Keratinocyte (primary cell): ENCODE measurements around the gene SHKBP1. TPM values are rescaled to one million over a fixed set of nuclear protein-coding genes. Genes with fewer than 3 reads are reported as not detected.
A peak's percentile ranks its signal among the peaks of the same experiment; 100 is the strongest.

Experiments used
- DNase-seq: peaks from one replicate; pipeline ENCODE4 v3.0.0-alpha.2; 2011; ENCODE audit warnings: low read depth, missing footprints, low spot score
- FAIRE-seq: peaks from 2 replicates; lab custom pipeline; 2011; peaks lifted over from hg19 to GRCh38; lab: Jason Lieb, UNC
- H2AFZ ChIP-seq: 2 replicates; pipeline ENCODE4 v1.6.0; 2012; ENCODE audit warnings: low read length, control low read depth, inconsistent platforms; ENCODE audit not compliant: control insufficient read depth
- H3K27ac ChIP-seq: 2 replicates; pipeline ENCODE4 v1.5.1; 2011; ENCODE audit warnings: low read length; ENCODE audit not compliant: control insufficient read depth, insufficient read depth
- H3K27me3 ChIP-seq: 3 replicates; pipeline ENCODE4 v1.6.0; 2011; ENCODE audit warnings: low read length; ENCODE audit not compliant: control insufficient read depth, insufficient read depth; ENCODE audit errors: extremely low read depth
- H3K36me3 ChIP-seq, 2 experiments: 2 replicates in 1 of 2; 3 replicates in 1 of 2; pipeline ENCODE4 v1.5.1; 2011; ENCODE audit warnings: low read length in 2 of 2, mild to moderate bottlenecking in 1 of 2; ENCODE audit not compliant: control insufficient read depth in 2 of 2, insufficient read depth in 2 of 2; ENCODE audit errors: extremely low read depth in 1 of 2
- H3K4me1 ChIP-seq: 3 replicates; pipeline ENCODE4 v1.5.1; 2011; ENCODE audit warnings: low read length; ENCODE audit not compliant: control insufficient read depth, insufficient read depth; ENCODE audit errors: extremely low read depth
- H3K4me2 ChIP-seq: 3 replicates; pipeline ENCODE4 v1.6.0; 2011; ENCODE audit warnings: low read depth, low read length; ENCODE audit not compliant: control insufficient read depth, insufficient read depth; ENCODE audit errors: extremely low read depth
- H3K4me3 ChIP-seq, 3 experiments: fragments of 200-600 bp in 1 of 3; sonication (generic) in 1 of 3; 2 replicates in 2 of 3; 3 replicates in 1 of 3; pipeline ENCODE4 v1.5.1; 2011 to 2016; ENCODE audit warnings: low read length in 3 of 3, mild to moderate bottlenecking in 3 of 3, control low read depth in 2 of 3, inconsistent platforms in 1 of 3, low read depth in 1 of 3, mixed read lengths in 1 of 3, mixed run types in 1 of 3, moderate library complexity in 1 of 3; ENCODE audit not compliant: control insufficient read depth in 2 of 3, insufficient read depth in 2 of 3; ENCODE audit errors: extremely low read depth in 1 of 3
- H3K79me2 ChIP-seq: 2 replicates; pipeline ENCODE4 v1.6.0; 2012; ENCODE audit warnings: low read length; ENCODE audit not compliant: control insufficient read depth, insufficient read depth
- H3K9ac ChIP-seq: 3 replicates; pipeline ENCODE4 v1.6.0; 2011; ENCODE audit warnings: low read length; ENCODE audit not compliant: control insufficient read depth, insufficient read depth; ENCODE audit errors: extremely low read depth
- H3K9me1 ChIP-seq: 3 replicates; pipeline ENCODE4 v1.6.0; 2011; ENCODE audit warnings: low read length; ENCODE audit not compliant: control insufficient read depth, insufficient read depth; ENCODE audit errors: extremely low read depth
- H3K9me3 ChIP-seq: 2 replicates; pipeline ENCODE4 v1.5.1; 2012; ENCODE audit warnings: low read depth, low read length; ENCODE audit not compliant: control insufficient read depth
- H4K20me1 ChIP-seq: 3 replicates; pipeline ENCODE4 v1.6.0; 2011; ENCODE audit warnings: low read length; ENCODE audit not compliant: control insufficient read depth, insufficient read depth; ENCODE audit errors: extremely low read depth
- EZH2 ChIP-seq: IDR thresholded peaks from one replicate; pipeline ENCODE4 v1.6.1; 2012; ENCODE audit warnings: inconsistent platforms, mild to moderate bottlenecking, low read length, moderate library complexity
- dilution Hi-C: fragments of 300-500 bp; cut with MboI; formaldehyde crosslinking; loops from one replicate; pipeline ENCODE4 v1.7.0; 2020; ENCODE audit warnings: low sequenced_read_pairs; ENCODE audit not compliant: extremely low pct_ligation_motif_present
- polyA minus RNA-seq, 3 experiments: library from RNA; depleted of rRNA, polyadenylated mRNA; stranded (reverse); fragments of >200 nt; gene quantifications; 1 replicate in 1 of 3; 2 replicates in 1 of 3; 3 replicates in 1 of 3; pipeline ENCODE4 v1.2.3, GENCODE V29; 2011
- polyA plus RNA-seq, 5 experiments: library from polyadenylated mRNA; depleted of rRNA in 3 of 5; stranded (reverse) in 3 of 5; stranded (forward) in 1 of 5; unstranded in 1 of 5; fragments of >200 nt; gene quantifications; 1 replicate in 1 of 5; 2 replicates in 3 of 5; 3 replicates in 1 of 5; pipeline versions ENCODE4 v1.2.1 to v1.2.3, GENCODE V29; 2011 to 2012; ENCODE audit warnings: missing spikeins in 2 of 5, low read depth in 1 of 5, low replicate concordance in 1 of 5
- TF ChIP-seq, protein P1 (sequence below), 3 experiments: IDR thresholded peaks in 1 of 3; conservative IDR thresholded peaks in 1 of 3; optimal IDR thresholded peaks in 1 of 3; 2 replicates in 2 of 3; 3 replicates in 1 of 3; pipeline versions ENCODE3 to v1.5.1; 2011; ENCODE audit warnings: low read length in 3 of 3, mild to moderate bottlenecking in 3 of 3, moderate library complexity in 2 of 3, control low read depth in 1 of 3, inconsistent platforms in 1 of 3; ENCODE audit not compliant: insufficient read depth in 2 of 3; ENCODE audit errors: extremely low read depth in 1 of 3

SHKBP1 gene, protein sequence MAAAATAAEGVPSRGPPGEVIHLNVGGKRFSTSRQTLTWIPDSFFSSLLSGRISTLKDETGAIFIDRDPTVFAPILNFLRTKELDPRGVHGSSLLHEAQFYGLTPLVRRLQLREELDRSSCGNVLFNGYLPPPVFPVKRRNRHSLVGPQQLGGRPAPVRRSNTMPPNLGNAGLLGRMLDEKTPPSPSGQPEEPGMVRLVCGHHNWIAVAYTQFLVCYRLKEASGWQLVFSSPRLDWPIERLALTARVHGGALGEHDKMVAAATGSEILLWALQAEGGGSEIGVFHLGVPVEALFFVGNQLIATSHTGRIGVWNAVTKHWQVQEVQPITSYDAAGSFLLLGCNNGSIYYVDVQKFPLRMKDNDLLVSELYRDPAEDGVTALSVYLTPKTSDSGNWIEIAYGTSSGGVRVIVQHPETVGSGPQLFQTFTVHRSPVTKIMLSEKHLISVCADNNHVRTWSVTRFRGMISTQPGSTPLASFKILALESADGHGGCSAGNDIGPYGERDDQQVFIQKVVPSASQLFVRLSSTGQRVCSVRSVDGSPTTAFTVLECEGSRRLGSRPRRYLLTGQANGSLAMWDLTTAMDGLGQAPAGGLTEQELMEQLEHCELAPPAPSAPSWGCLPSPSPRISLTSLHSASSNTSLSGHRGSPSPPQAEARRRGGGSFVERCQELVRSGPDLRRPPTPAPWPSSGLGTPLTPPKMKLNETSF
- polyA plus RNA-seq (20.2 to 41.3 TPM (median 27.2 TPM) in 3 replicates), polyA minus RNA-seq (50.2 to 86.6 TPM (median 52.0 TPM) in 3 replicates)
- 27.1 TPM for polyA plus RNA-seq (2011; ENCODE audit: low read depth)
- polyA plus RNA-seq (2011; cell fraction: cytosol; rRNA removed): 25.3 and 42.4 TPM in 2 replicates
- polyA plus RNA-seq (2011; cell fraction: nucleus; rRNA removed): 36.2 and 53.8 TPM in 2 replicates
- 45.0 and 60.3 TPM in 2 replicates for polyA plus RNA-seq (2012; ENCODE audit: low replicate concordance)
- 144 TPM for polyA minus RNA-seq (2011; cell fraction: cytosol; rRNA and poly(A)+ RNA removed)
- polyA minus RNA-seq (2011; cell fraction: nucleus; rRNA and poly(A)+ RNA removed): 31.9 and 39.0 TPM in 2 replicates

DNA sequence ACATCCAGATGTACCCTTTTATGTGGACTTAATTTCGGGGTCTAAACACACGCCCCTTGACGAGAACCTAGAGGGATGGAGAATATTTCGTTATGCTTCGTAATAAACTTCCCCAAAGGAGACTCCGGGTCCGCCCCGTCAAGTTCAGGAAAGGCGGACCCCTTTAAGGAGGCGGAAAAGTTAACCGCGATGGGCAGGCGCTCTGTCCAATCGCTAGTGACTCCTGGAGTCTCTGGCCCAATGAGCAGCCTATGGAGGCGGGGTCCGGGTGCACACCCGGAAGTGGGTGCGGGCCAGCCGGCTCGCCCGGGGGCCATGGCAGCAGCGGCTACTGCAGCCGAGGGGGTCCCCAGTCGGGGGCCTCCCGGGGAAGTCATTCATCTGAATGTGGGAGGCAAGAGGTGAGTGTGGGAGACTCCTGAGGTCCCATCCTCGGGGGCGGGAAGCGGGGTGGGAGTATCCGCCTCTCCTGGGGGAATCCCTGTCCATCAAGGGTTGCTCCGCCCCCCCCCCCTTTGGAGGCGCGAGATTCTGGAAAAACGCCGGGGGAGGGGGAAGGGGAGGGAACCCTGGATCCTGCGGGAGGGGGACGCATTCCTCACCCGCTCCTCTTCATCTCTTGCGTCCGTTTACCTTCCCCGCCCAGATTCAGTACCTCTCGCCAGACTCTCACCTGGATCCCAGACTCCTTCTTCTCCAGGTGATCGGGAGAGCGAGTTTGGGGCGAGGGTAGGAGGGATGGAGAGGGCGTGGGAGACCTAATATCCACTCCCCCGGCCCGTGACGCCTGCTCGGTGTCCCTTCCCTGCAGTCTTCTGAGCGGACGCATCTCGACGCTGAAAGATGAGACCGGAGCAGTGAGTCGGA, at the start of gene SHKBP1:
Gene SHKBP1 (plus strand): TSS at position 289 of the 867 bp plus-strand sequence. CDS start 27 bp downstream, at position 316.
- Histone ChIP-seq H3K9me1 (peaks cover 3% of the 10 kb centered on the region), H3K79me2 (peaks cover 4% of the 10 kb centered on the region), H3K27ac (peak within 1 kb of the TSS; percentile 55), H3K9ac (peak within 1 kb of the TSS; percentile 61), H3K27me3 (no peaks in the 10 kb centered on the region), H3K4me2 (peak within 1 kb of the TSS; percentile 85), H3K4me3 (peak within 1 kb of the TSS; percentile 71 to 89 (median 79)), H3K36me3 (peaks cover 4 to 11% of the 10 kb centered on the region in 2 experiments), H2AFZ (peak within 1 kb of the TSS; percentile 68), H3K4me1 (peaks cover 6% of the 10 kb centered on the region), H3K9me3 (no peaks in the 10 kb centered on the region), H4K20me1 (no peaks in the 10 kb centered on the region)
- DNase-seq (no peak), FAIRE-seq (peak; percentile 51)
- TF ChIP-seq EZH2: no peak
- TF ChIP-seq, protein P1, sequence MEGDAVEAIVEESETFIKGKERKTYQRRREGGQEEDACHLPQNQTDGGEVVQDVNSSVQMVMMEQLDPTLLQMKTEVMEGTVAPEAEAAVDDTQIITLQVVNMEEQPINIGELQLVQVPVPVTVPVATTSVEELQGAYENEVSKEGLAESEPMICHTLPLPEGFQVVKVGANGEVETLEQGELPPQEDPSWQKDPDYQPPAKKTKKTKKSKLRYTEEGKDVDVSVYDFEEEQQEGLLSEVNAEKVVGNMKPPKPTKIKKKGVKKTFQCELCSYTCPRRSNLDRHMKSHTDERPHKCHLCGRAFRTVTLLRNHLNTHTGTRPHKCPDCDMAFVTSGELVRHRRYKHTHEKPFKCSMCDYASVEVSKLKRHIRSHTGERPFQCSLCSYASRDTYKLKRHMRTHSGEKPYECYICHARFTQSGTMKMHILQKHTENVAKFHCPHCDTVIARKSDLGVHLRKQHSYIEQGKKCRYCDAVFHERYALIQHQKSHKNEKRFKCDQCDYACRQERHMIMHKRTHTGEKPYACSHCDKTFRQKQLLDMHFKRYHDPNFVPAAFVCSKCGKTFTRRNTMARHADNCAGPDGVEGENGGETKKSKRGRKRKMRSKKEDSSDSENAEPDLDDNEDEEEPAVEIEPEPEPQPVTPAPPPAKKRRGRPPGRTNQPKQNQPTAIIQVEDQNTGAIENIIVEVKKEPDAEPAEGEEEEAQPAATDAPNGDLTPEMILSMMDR (optimal IDR thresholded peaks at IDR 0.05 in 1 of 3, IDR thresholded peaks at IDR 0.05 in 1 of 3, conservative IDR thresholded peaks at IDR 0.05 in 1 of 3; ENCODE audit: extremely low read depth in 1 of 3, insufficient read depth in 2 of 3, low read length in 3 of 3): no peak
- dilution Hi-C loops: no loop called here

DNA sequence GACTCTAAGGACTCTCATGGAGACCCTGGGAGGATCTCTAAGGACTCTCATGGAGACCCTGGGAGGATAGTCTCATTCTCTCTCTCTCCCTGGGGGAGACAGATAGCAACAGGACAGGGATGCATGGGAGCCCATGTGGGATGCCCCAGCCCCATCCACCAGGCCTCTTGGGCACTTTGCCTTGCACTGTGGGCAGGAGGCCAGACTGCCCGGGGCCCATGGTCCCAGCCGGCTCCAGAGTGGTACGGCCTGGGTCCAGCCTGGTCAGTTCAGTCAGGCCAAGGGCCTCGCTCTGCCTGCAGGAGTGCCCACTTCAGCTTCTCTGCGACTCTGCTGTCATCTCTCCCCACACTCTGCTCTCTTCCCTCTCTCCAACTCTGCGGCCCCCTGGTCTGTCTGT, 48.6 kb upstream of the SHKBP1 start:
- Histone ChIP-seq H2AFZ (no peak overlapping the region), H4K20me1 (no peaks in the 10 kb centered on the region), H3K9ac (no peak overlapping the region), H3K79me2 (no peaks in the 10 kb centered on the region), H3K4me2 (no peak overlapping the region), H3K4me3 (no peak overlapping the region), H3K4me1 (peaks cover 3% of the 10 kb centered on the region), H3K9me1 (no peaks in the 10 kb centered on the region), H3K9me3 (no peaks in the 10 kb centered on the region), H3K27me3 (no peaks in the 10 kb centered on the region), H3K36me3 (no peaks in the 10 kb centered on the region), H3K27ac (no peak overlapping the region)
- TF ChIP-seq, protein P1 (optimal IDR thresholded peaks at IDR 0.05 in 1 of 3, IDR thresholded peaks at IDR 0.05 in 1 of 3, conservative IDR thresholded peaks at IDR 0.05 in 1 of 3; ENCODE audit: extremely low read depth in 1 of 3, insufficient read depth in 2 of 3, low read length in 3 of 3): no peak
- TF ChIP-seq EZH2: no peak
- DNase-seq (no peak), FAIRE-seq (no peak)
- dilution Hi-C loops: no loop called here
